ENCODE results near the gene PCID2. TPM values are rescaled to one million over a fixed set of nuclear protein-coding genes. Genes with fewer than 3 reads are reported as not detected.

The PCID2 gene
- total and polyA plus RNA-seq, 2 experiments from 2014 or later, result 79.6 to 107 TPM

- no peak for TF ChIP-seq ZNF331 (CRISPR knock-in tag; IDR thresholded peaks at IDR 0.05; ENCODE audit: low read depth)
- no peak for TF ChIP-seq ZNF114 (CRISPR knock-in tag; IDR thresholded peaks at IDR 0.05)
- no peak for TF ChIP-seq POLR2AphosphoS5 (IDR thresholded peaks at IDR 0.05; ENCODE audit: low read depth)
- no peak for TF ChIP-seq EZH2phosphoT487 (IDR thresholded peaks at IDR 0.05; ENCODE audit: unreplicated experiment)
- TF ChIP-seq NANOG (IDR thresholded peaks at IDR 0.05; ENCODE audit: borderline replicate concordance), result no peak
- TF ChIP-seq CTCF (conservative IDR thresholded peaks at IDR 0.05; ENCODE audit: low read depth in 2 of 2), result no peak
- no peak for TF ChIP-seq JUNB (IDR thresholded peaks at IDR 0.05; ENCODE audit: unreplicated experiment)
- TF ChIP-seq REST (IDR thresholded peaks at IDR 0.05; ENCODE audit: unreplicated experiment), result no peak
- TF ChIP-seq EZH2 (IDR thresholded peaks at IDR 0.05; ENCODE audit: low read depth, unreplicated experiment), result no peak
Observed at GRCh38 chr13:113205428-113205931, 3.0 kb downstream of the PCID2 start (continued).

- peaks cover 25% of the 10 kb centered on the region for H3K4me1 Mint-ChIP-seq
- H3K79me2 ChIP-seq (replicated peaks; ENCODE audit: insufficient read depth), result peaks cover 90% of the 10 kb centered on the region
- no peak overlapping the region for H3K4me3 Mint-ChIP-seq
- no peaks in the 10 kb centered on the region for H3K9me3 Mint-ChIP-seq
- peaks cover 33% of the 10 kb centered on the region for H3K36me3 Mint-ChIP-seq (ENCODE audit: low read depth)
- no peak overlapping the region for H3K4me2 ChIP-seq
- 0 out of 2 replicates have a peak, but pooled peaks cover 4% of the 10 kb centered on the region for H3K36me3 ChIP-seq (ENCODE audit: insufficient read depth)
- peaks cover 2% of the 10 kb centered on the region for H3K27me3 Mint-ChIP-seq (ENCODE audit: insufficient read depth, low read depth, poor library complexity)
- ATAC-seq, result no peak
- no peak overlapping the region for H3K4me3 ChIP-seq
- no peak for DNase-seq (ENCODE audit: low spot score)
- peaks cover 21% of the 10 kb centered on the region for H3K4me1 ChIP-seq (ENCODE audit: insufficient read depth)
- no peak overlapping the region for H2AFZ ChIP-seq
- no peak overlapping the region for H3K27ac Mint-ChIP-seq
- no peaks in the 10 kb centered on the region for H3K9me2 ChIP-seq (ENCODE audit: insufficient read depth)
- no peak overlapping the region for H3K27ac ChIP-seq (ENCODE audit: low read depth)
- H3F3A ChIP-seq (replicated peaks; ENCODE audit: low read depth), result no peaks in the 10 kb centered on the region
- no peaks in the 10 kb centered on the region for H3K27me3 ChIP-seq (ENCODE audit: insufficient read depth)
- H4K20me1 ChIP-seq (replicated peaks; ENCODE audit: insufficient read depth), result peaks cover 46% of the 10 kb centered on the region
- TF ChIP-seq ZNF114 (CRISPR knock-in tag; IDR thresholded peaks at IDR 0.05) (no peak), CREB1 (CRISPR knock-in tag; IDR thresholded peaks at IDR 0.05; ENCODE audit: low read depth) (no peak), EZH2 (IDR thresholded peaks at IDR 0.05; ENCODE audit: low read depth, unreplicated experiment) (no peak), CTCF (conservative IDR thresholded peaks at IDR 0.05; ENCODE audit: low read depth in 2 of 2) (no peak), ZNF331 (CRISPR knock-in tag; IDR thresholded peaks at IDR 0.05; ENCODE audit: low read depth) (no peak), REST (IDR thresholded peaks at IDR 0.05; ENCODE audit: unreplicated experiment) (no peak), NANOG (IDR thresholded peaks at IDR 0.05; ENCODE audit: borderline replicate concordance) (no peak), STAT1 (IDR thresholded peaks at IDR 0.05; ENCODE audit: unreplicated experiment) (no peak), EZH2phosphoT487 (IDR thresholded peaks at IDR 0.05; ENCODE audit: unreplicated experiment) (no peak), POLR2AphosphoS5 (IDR thresholded peaks at IDR 0.05; ENCODE audit: low read depth) (no peak), ETS1 (IDR thresholded peaks at IDR 0.05) (no peak), JUNB (IDR thresholded peaks at IDR 0.05; ENCODE audit: unreplicated experiment) (no peak)
Observed at GRCh38 chr13:113204378-113204734, 4.1 kb downstream of the PCID2 start.
